ENCODE measurements around the gene COL9A3.

The COL9A3 gene

DNA sequence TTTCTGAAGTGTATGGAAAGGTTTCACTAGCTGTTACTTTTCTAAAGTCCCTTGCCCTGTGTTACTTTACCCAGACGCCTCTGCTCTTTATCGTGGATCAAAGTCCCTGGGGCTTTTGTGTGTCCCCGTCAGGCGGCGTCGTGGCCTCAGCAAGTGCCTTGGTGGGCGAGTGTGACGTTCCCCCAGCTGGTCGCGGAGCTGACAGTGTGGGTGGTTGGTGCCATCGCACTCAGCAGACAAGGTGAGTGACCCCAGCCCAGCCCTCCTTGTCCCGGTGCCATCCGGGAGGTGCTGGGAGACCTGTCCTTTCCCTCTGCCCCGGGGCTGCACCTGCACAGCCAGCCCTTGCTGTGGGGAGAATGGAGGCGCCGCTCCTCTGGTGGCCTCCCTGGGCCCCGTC, 72.1 kb downstream of the COL9A3 start:
- H3K9me3 ChIP-seq (ENCODE audit: insufficient read depth, low read length): no peaks in the 10 kb centered on the region
- H3K4me3 ChIP-seq (ENCODE audit: insufficient read depth, low read length, poor library complexity, severe bottlenecking): no peak overlapping the region
- no peaks in the 10 kb centered on the region for H4K20me1 ChIP-seq (ENCODE audit: low read depth, low read length)
- no peak overlapping the region for H2AFZ ChIP-seq (ENCODE audit: low read depth, low read length, severe bottlenecking)
- H3K9me2 ChIP-seq (replicated peaks; ENCODE audit: insufficient read depth, low read length): no peaks in the 10 kb centered on the region
- H3K9ac ChIP-seq (ENCODE audit: low read length): no peak overlapping the region
- no peak overlapping the region for H3K27ac ChIP-seq (ENCODE audit: low read depth, low read length)
- no peak for TF ChIP-seq EZH2phosphoT487 (conservative IDR thresholded peaks at IDR 0.05; ENCODE audit: low read length)
- TF ChIP-seq, protein P1, sequence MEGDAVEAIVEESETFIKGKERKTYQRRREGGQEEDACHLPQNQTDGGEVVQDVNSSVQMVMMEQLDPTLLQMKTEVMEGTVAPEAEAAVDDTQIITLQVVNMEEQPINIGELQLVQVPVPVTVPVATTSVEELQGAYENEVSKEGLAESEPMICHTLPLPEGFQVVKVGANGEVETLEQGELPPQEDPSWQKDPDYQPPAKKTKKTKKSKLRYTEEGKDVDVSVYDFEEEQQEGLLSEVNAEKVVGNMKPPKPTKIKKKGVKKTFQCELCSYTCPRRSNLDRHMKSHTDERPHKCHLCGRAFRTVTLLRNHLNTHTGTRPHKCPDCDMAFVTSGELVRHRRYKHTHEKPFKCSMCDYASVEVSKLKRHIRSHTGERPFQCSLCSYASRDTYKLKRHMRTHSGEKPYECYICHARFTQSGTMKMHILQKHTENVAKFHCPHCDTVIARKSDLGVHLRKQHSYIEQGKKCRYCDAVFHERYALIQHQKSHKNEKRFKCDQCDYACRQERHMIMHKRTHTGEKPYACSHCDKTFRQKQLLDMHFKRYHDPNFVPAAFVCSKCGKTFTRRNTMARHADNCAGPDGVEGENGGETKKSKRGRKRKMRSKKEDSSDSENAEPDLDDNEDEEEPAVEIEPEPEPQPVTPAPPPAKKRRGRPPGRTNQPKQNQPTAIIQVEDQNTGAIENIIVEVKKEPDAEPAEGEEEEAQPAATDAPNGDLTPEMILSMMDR (IDR thresholded peaks at IDR 0.05; ENCODE audit: insufficient read depth, low read length, poor library complexity, severe bottlenecking): no peak
- no peaks in the 10 kb centered on the region for H3F3A ChIP-seq (ENCODE audit: insufficient read depth)
- H3K79me2 ChIP-seq (ENCODE audit: insufficient read depth, low read length): no peaks in the 10 kb centered on the region
- no peak overlapping the region for H3K4me2 ChIP-seq (ENCODE audit: low read depth, low read length, poor library complexity, severe bottlenecking)
- peaks cover 24% of the 10 kb centered on the region for H3K36me3 ChIP-seq (ENCODE audit: low read length)
- H3K27me3 ChIP-seq (ENCODE audit: low read length): no peaks in the 10 kb centered on the region

DNA sequence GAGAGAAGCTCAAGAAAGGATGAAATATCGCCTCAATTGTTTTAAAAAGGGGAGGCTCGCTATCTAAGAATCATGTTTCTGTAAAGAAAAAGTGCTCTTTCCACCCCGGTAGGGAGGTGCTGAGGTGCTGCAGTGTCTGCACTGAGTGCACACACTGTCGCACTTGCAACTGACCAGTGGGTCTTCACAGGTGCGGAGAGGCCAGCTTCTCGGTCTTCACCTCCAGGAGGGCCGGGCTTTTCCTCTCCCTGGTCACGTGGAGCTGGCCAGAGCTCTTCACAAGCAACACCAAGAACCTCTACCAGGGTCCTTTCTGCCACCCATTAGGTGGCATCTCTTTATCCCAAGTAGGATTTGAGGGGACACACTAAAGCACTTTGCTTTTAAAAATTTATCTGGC, 72.6 kb downstream of the COL9A3 start:
- Histone ChIP-seq H3K4me3 (ENCODE audit: insufficient read depth, low read length, poor library complexity, severe bottlenecking) (no peak overlapping the region), H3K9ac (ENCODE audit: low read length) (no peak overlapping the region), H3K27ac (ENCODE audit: low read depth, low read length) (no peak overlapping the region)

DNA sequence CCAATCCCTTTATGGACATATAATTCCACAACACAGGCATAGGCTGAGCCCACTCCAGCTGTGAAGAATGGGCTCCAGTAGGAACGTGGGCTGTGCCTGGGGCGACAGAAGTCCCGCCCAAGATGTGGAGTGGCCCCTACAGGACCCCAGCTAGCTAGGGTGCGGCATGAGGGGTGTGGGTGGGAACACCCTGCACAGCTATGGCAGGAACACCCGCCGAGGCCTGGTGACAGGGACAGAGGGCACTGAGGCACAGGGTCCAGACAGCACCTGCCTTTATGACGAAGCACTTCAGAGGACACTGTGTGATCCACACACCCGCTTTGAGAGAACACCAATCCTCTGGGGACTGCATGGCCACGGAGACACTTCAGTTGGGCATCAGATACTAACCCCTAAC, 73.0 kb downstream of the COL9A3 start:
- H3K9me2 ChIP-seq (replicated peaks; ENCODE audit: insufficient read depth, low read length): no peaks in the 10 kb centered on the region
- no peaks in the 10 kb centered on the region for H4K20me1 ChIP-seq (ENCODE audit: low read depth, low read length)
- H2AFZ ChIP-seq (ENCODE audit: low read depth, low read length, severe bottlenecking): no peak overlapping the region
- H3K9me3 ChIP-seq (ENCODE audit: insufficient read depth, low read length): no peaks in the 10 kb centered on the region
- H3K79me2 ChIP-seq (ENCODE audit: insufficient read depth, low read length): no peaks in the 10 kb centered on the region
- peaks cover 28% of the 10 kb centered on the region for H3K36me3 ChIP-seq (ENCODE audit: low read length)
- H3K4me3 ChIP-seq (ENCODE audit: insufficient read depth, low read length, poor library complexity, severe bottlenecking): no peak overlapping the region
- H3F3A ChIP-seq (ENCODE audit: insufficient read depth): no peaks in the 10 kb centered on the region
- H3K27ac ChIP-seq (ENCODE audit: low read depth, low read length): no peak overlapping the region
- H3K27me3 ChIP-seq (ENCODE audit: low read length): no peaks in the 10 kb centered on the region
- no peak overlapping the region for H3K9ac ChIP-seq (ENCODE audit: low read length)
- TF ChIP-seq EZH2phosphoT487 (conservative IDR thresholded peaks at IDR 0.05; ENCODE audit: low read length): no peak
- TF ChIP-seq, protein P1 (IDR thresholded peaks at IDR 0.05; ENCODE audit: insufficient read depth, low read length, poor library complexity, severe bottlenecking): no peak
- H3K4me2 ChIP-seq (ENCODE audit: low read depth, low read length, poor library complexity, severe bottlenecking): no peak overlapping the region

More for the DNA sequence above, 72.6 kb downstream of the COL9A3 start:
- Histone ChIP-seq H2AFZ (ENCODE audit: low read depth, low read length, severe bottlenecking) (no peak overlapping the region), H3K27me3 (ENCODE audit: low read length) (no peaks in the 10 kb centered on the region), H3K9me3 (ENCODE audit: insufficient read depth, low read length) (no peaks in the 10 kb centered on the region), H4K20me1 (ENCODE audit: low read depth, low read length) (no peaks in the 10 kb centered on the region), H3K79me2 (ENCODE audit: insufficient read depth, low read length) (no peaks in the 10 kb centered on the region), H3K36me3 (ENCODE audit: low read length) (peaks cover 27% of the 10 kb centered on the region), H3K9me2 (replicated peaks; ENCODE audit: insufficient read depth, low read length) (no peaks in the 10 kb centered on the region), H3K4me2 (ENCODE audit: low read depth, low read length, poor library complexity, severe bottlenecking) (no peak overlapping the region), H3F3A (ENCODE audit: insufficient read depth) (no peaks in the 10 kb centered on the region)
- TF ChIP-seq, protein P1 (IDR thresholded peaks at IDR 0.05; ENCODE audit: insufficient read depth, low read length, poor library complexity, severe bottlenecking): no peak
- TF ChIP-seq EZH2phosphoT487 (conservative IDR thresholded peaks at IDR 0.05; ENCODE audit: low read length): no peak

Data from SU-DHL-6 (cell line).